ENCODE measurements around the gene SLC25A26. TPM values are rescaled to one million over a fixed set of nuclear protein-coding genes. Genes with fewer than 3 reads are reported as not detected.
"Not testable (repeated sequence)": the region's sequence is repeated elsewhere in the genome, so short reads cannot be mapped to it uniquely, and the experiment has no call there.

Gene SLC25A26
- total RNA-seq, 1 donor from 2014 or later = 41.2 TPM

GRCh38 chr3:66280304-66280703 lies 59.5 kb downstream of the SLC25A26 start:
- no peak for DNase-seq (ENCODE audit: low read depth)
- TF ChIP-seq CTCF (IDR thresholded peaks at IDR 0.05; ENCODE audit: insufficient read depth, low read length, poor library complexity, severe bottlenecking) = no peak
- Histone ChIP-seq H3K36me3 (ENCODE audit: control insufficient read depth, insufficient read depth, low read length) (no peaks in the 10 kb centered on the region), H3K4me3 (ENCODE audit: low read depth, low read length) (no peak overlapping the region), H3K27me3 (ENCODE audit: control insufficient read depth, insufficient read depth, low read length) (no peaks in the 10 kb centered on the region)

GRCh38 chr3:66291922-66292321 lies 71.1 kb downstream of the SLC25A26 start:
- not testable (repeated sequence) for DNase-seq (ENCODE audit: low read depth); H3K36me3 ChIP-seq (ENCODE audit: control insufficient read depth, insufficient read depth, low read length); H3K27me3 ChIP-seq (ENCODE audit: control insufficient read depth, insufficient read depth, low read length); H3K4me3 ChIP-seq (ENCODE audit: low read depth, low read length)

- Histone ChIP-seq H3K27me3 (ENCODE audit: control insufficient read depth, insufficient read depth, low read length) (no peaks in the 10 kb centered on the region), H3K4me3 (ENCODE audit: low read depth, low read length) (no peak overlapping the region), H3K36me3 (ENCODE audit: control insufficient read depth, insufficient read depth, low read length) (no peaks in the 10 kb centered on the region)
- TF ChIP-seq CTCF (IDR thresholded peaks at IDR 0.05; ENCODE audit: insufficient read depth, low read length, poor library complexity, severe bottlenecking) = no peak
- no peak for DNase-seq (ENCODE audit: low read depth)
Measured at GRCh38 chr3:66297260-66297873, 76.6 kb downstream of the SLC25A26 start.

GRCh38 chr3:66297900-66298299 lies 77.1 kb downstream of the SLC25A26 start:
- DNase-seq (ENCODE audit: low read depth) = no peak
- Histone ChIP-seq H3K36me3 (ENCODE audit: control insufficient read depth, insufficient read depth, low read length) (no peaks in the 10 kb centered on the region), H3K27me3 (ENCODE audit: control insufficient read depth, insufficient read depth, low read length) (no peaks in the 10 kb centered on the region), H3K4me3 (ENCODE audit: low read depth, low read length) (no peak overlapping the region)
- no peak for TF ChIP-seq CTCF (IDR thresholded peaks at IDR 0.05; ENCODE audit: insufficient read depth, low read length, poor library complexity, severe bottlenecking)

GRCh38 chr3:66298591-66298990 lies 77.8 kb downstream of the SLC25A26 start:
- H3K27me3 ChIP-seq (ENCODE audit: control insufficient read depth, insufficient read depth, low read length) = no peaks in the 10 kb centered on the region
- no peaks in the 10 kb centered on the region for H3K36me3 ChIP-seq (ENCODE audit: control insufficient read depth, insufficient read depth, low read length)
- DNase-seq (ENCODE audit: low read depth) = no peak
- H3K4me3 ChIP-seq (ENCODE audit: low read depth, low read length) = no peak overlapping the region
- TF ChIP-seq CTCF (IDR thresholded peaks at IDR 0.05; ENCODE audit: insufficient read depth, low read length, poor library complexity, severe bottlenecking) = no peak

- not testable (repeated sequence) for H3K27me3 ChIP-seq (ENCODE audit: control insufficient read depth, insufficient read depth, low read length); H3K36me3 ChIP-seq (ENCODE audit: control insufficient read depth, insufficient read depth, low read length); H3K4me3 ChIP-seq (ENCODE audit: low read depth, low read length); DNase-seq (ENCODE audit: low read depth)
Measured at GRCh38 chr3:66299085-66299484, 78.3 kb downstream of the SLC25A26 start.

- no peak for TF ChIP-seq CTCF (IDR thresholded peaks at IDR 0.05; ENCODE audit: insufficient read depth, low read length, poor library complexity, severe bottlenecking)
- Histone ChIP-seq H3K36me3 (ENCODE audit: control insufficient read depth, insufficient read depth, low read length) (no peaks in the 10 kb centered on the region), H3K27me3 (ENCODE audit: control insufficient read depth, insufficient read depth, low read length) (no peaks in the 10 kb centered on the region), H3K4me3 (ENCODE audit: low read depth, low read length) (no peak overlapping the region)
- no peak for DNase-seq (ENCODE audit: low read depth)
Measured at GRCh38 chr3:66299891-66300290, 79.1 kb downstream of the SLC25A26 start.
